ENCODE measurements around the gene AXIN2. TPM values are rescaled to one million over a fixed set of nuclear protein-coding genes. Genes with fewer than 3 reads are reported as not detected.

AXIN2 gene
- total and polyA plus RNA-seq, 9 donors = 17.2 to 75.7 (median 26.9) TPM

DNA sequence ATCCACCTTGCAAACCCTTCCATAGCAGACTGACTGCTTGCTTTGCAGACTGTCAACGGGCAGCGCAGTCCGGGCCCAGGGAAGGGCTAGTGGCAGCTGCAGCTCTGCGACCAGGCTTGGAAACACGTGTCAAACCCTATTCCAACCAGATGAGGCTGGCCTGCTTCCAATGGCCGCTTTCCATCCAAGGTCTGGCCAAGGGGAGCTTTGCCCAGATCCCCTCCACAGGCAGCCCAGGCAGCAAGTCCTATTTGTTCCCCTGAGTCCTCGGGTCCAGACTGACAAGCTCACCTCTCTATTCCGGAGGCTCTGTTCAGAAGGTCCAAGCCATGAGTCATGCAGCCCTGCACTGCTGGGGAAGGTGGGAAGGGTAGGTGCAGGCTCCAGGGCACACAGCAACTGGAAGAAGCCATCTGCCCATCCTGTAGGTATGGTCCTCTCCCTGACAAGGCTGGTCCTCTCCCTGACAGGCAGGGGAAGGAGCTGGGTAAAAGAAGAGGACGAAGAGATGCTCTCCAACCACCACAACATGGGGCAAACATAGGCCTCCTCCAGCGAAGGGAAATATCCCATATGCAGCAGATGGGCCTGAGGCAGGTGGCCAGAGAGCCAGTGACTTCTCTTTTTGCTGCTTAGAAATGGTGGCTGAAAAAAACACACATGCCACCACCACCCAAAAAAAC lies 22.6 kb upstream of the AXIN2 start:
- H3K9me3 ChIP-seq = no peaks in the 10 kb centered on the region
- peak in 1 of 5 donors; percentile 41 for DNase-seq
- intact Hi-C loops (cut with DNase I) = no loop called here
- no peak overlapping the region for H3K4me3 ChIP-seq
- H3K36me3 ChIP-seq = no peaks in the 10 kb centered on the region
- WGBS, 3 donors = 61 to 67% (median 62%) methylated on average over 10 of the region's 10 CpGs
- H3K4me1 ChIP-seq (ENCODE audit: insufficient read depth) = peaks cover 5% of the 10 kb centered on the region
- no peak for TF ChIP-seq POLR2A (IDR thresholded peaks at IDR 0.05)
- TF ChIP-seq, protein P1, sequence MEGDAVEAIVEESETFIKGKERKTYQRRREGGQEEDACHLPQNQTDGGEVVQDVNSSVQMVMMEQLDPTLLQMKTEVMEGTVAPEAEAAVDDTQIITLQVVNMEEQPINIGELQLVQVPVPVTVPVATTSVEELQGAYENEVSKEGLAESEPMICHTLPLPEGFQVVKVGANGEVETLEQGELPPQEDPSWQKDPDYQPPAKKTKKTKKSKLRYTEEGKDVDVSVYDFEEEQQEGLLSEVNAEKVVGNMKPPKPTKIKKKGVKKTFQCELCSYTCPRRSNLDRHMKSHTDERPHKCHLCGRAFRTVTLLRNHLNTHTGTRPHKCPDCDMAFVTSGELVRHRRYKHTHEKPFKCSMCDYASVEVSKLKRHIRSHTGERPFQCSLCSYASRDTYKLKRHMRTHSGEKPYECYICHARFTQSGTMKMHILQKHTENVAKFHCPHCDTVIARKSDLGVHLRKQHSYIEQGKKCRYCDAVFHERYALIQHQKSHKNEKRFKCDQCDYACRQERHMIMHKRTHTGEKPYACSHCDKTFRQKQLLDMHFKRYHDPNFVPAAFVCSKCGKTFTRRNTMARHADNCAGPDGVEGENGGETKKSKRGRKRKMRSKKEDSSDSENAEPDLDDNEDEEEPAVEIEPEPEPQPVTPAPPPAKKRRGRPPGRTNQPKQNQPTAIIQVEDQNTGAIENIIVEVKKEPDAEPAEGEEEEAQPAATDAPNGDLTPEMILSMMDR (IDR thresholded peaks at IDR 0.05) = no peak
- TF ChIP-seq EP300 (IDR thresholded peaks at IDR 0.05) = no peak
- H3K27me3 ChIP-seq = no peaks in the 10 kb centered on the region
- no peak overlapping the region for H3K27ac ChIP-seq

DNA sequence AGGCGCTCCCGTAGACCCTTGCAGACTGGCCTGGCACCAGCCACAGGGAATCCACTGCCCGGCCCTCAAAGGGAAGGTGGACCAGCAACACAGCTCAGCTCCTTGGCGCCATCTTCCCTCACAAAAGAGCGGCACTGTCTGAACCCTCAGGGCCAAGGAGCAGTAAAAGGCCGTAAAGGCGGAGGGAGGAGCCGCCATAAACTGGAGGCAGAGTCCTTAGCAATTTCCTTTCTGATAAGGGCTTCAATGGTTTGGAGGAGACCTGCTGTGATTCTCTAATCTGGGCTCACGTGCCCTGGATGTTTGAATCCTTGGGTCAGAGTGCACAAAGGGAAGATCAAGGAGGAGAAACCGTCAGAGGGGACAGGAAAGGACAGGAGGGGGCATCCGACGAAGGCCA lies 15.5 kb upstream of the AXIN2 start:
- no peak overlapping the region for H3K4me3 ChIP-seq
- no peaks in the 10 kb centered on the region for H3K9me3 ChIP-seq
- intact Hi-C loops (cut with DNase I) = no loop called here
- no peak for DNase-seq
- no peaks in the 10 kb centered on the region for H3K27me3 ChIP-seq
- no peak for TF ChIP-seq EP300 (IDR thresholded peaks at IDR 0.05)
- TF ChIP-seq POLR2A (IDR thresholded peaks at IDR 0.05) = no peak
- TF ChIP-seq, protein P1 (IDR thresholded peaks at IDR 0.05) = no peak
- 81 to 86% (median 81%) methylated on average over 12 of the region's 12 CpGs for WGBS, 3 donors
- H3K27ac ChIP-seq = no peak overlapping the region
- no peaks in the 10 kb centered on the region for H3K4me1 ChIP-seq (ENCODE audit: insufficient read depth)
- no peaks in the 10 kb centered on the region for H3K36me3 ChIP-seq

DNA sequence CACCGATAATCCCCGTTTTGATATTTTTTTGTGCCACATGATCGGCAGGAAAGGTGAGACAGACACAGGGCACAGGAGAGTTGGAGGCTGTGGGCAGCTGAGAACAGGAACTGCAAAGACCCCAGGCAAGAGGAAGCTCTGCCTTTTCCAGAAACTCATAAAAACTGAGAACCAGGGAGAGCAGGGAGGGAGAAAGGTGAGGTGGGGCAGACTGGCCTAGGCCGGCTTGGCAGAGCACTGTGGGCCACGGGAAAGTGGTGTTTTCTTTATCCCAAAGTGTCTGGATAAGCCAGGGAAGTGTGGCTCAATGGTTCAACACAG lies 11.8 kb upstream of the AXIN2 start:
- Histone ChIP-seq H3K4me3 (no peak overlapping the region), H3K27ac (no peak overlapping the region), H3K9me3 (no peaks in the 10 kb centered on the region), H3K4me1 (ENCODE audit: insufficient read depth) (no peaks in the 10 kb centered on the region), H3K27me3 (no peaks in the 10 kb centered on the region), H3K36me3 (no peaks in the 10 kb centered on the region)
- no peak for TF ChIP-seq POLR2A (IDR thresholded peaks at IDR 0.05)
- TF ChIP-seq, protein P1 (IDR thresholded peaks at IDR 0.05) = no peak
- no peak for TF ChIP-seq EP300 (IDR thresholded peaks at IDR 0.05)
- DNase-seq = no peak
- 81 to 87% (median 85%) methylated on average over 5 of the region's 5 CpGs for WGBS, 3 donors
- intact Hi-C loops (cut with DNase I) = no loop called here

DNA sequence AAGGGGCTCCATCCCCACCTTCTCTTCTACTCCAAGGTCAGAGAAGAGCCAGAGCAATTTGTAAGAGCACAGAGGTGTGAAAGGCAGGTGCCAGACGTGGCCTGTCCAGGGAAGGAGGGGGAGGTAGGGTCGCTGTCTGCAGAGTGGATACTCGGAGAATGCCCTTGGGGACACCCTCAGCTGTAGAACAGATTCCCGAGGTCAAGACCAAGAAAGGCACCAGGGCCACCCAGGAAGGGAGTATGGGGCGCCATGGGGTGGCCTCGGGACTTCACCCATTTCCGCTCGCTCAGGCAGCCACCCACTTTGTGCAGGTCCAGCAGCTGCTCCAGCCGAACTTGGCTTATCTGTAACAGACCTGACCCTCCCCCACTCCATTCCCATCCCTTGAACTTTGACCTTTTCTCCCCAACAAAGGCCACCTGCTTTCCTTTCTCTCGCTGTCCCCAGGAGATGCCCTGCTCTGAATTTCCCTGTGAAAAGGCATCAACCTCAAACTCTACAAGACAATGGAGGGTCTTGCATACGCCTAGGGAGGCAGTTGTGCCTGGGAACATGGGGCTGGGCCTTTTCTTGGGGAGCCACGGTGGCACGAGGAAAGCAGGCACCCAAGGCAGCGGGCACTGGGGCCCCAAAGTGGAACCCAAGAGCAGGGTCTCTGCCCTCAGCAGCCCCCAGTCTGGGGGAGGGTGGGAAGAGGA lies 11.3 kb upstream of the AXIN2 start:
- no peak for TF ChIP-seq POLR2A (IDR thresholded peaks at IDR 0.05)
- TF ChIP-seq, protein P1 (IDR thresholded peaks at IDR 0.05) = no peak
- no peak for TF ChIP-seq EP300 (IDR thresholded peaks at IDR 0.05)
- no peak for DNase-seq
- no peak overlapping the region for H3K27ac ChIP-seq
- no peak overlapping the region for H3K4me3 ChIP-seq
- no peaks in the 10 kb centered on the region for H3K27me3 ChIP-seq
- 79 to 82% (median 81%) methylated on average over 13 to 14 of the region's 14 CpGs for WGBS, 3 donors
- H3K9me3 ChIP-seq = no peaks in the 10 kb centered on the region
- no peaks in the 10 kb centered on the region for H3K36me3 ChIP-seq
- intact Hi-C loops (cut with DNase I) = no loop called here
- no peaks in the 10 kb centered on the region for H3K4me1 ChIP-seq (ENCODE audit: insufficient read depth)

Data from ovary (tissue), 9 donors.